Thoracic aorta (tissue), 2 donors: ENCODE results near the gene IL17D. TPM values are rescaled to one million over a fixed set of nuclear protein-coding genes. Genes with fewer than 3 reads are reported as not detected.

Experiments
- ATAC-seq: fragments of 150-250 bp; one replicate; pipeline ENCODE4 v1.8.0; 2017; ENCODE audit warnings: low read depth; ENCODE audit not compliant: insufficient number of reproducible peaks, low FRiP score
- DNase-seq: peaks from one replicate; pipeline ENCODE4 v3.0.0-alpha.2; 2020; ENCODE audit warnings: low spot score
- H3K27ac ChIP-seq, 2 donors: fragments of 200-600 bp; sonication (generic); 1 replicate in 1 of 2; 2 replicates in 1 of 2; pipeline ENCODE4 v1.5.1; 2016; ENCODE audit warnings: mild to moderate bottlenecking in 2 of 2, moderate library complexity in 2 of 2
- H3K27me3 ChIP-seq: fragments of 200-600 bp; sonication (generic); replicated peaks from 2 replicates; pipeline ENCODE4 v1.6.0; 2016; ENCODE audit warnings: mild to moderate bottlenecking; ENCODE audit not compliant: insufficient read depth
- H3K36me3 ChIP-seq: fragments of 200-600 bp; sonication (generic); one replicate; pipeline ENCODE4 v1.5.1; 2016
- H3K4me1 ChIP-seq, 2 donors: fragments of 200-600 bp; sonication (generic); 1 replicate in 1 of 2; 2 replicates in 1 of 2; pipeline versions ENCODE4 v1.5.1 to v1.6.0; 2016; ENCODE audit warnings: low read depth in 2 of 2, mild to moderate bottlenecking in 1 of 2; ENCODE audit not compliant: control insufficient read depth in 1 of 2
- H3K4me3 ChIP-seq: fragments of 200-600 bp; sonication (generic); 2 replicates; pipeline ENCODE4 v1.5.1; 2016; ENCODE audit warnings: mild to moderate bottlenecking
- H3K9me3 ChIP-seq: fragments of 200-600 bp; sonication (generic); 2 replicates; pipeline ENCODE4 v1.5.1; 2016
- total RNA-seq, 2 donors: library from RNA; depleted of rRNA; stranded (reverse); fragments of >200 nt; gene quantifications; one replicate each; pipeline versions ENCODE4 v1.1.0 to v1.2.3, GENCODE V29; 2016
- TF ChIP-seq, protein P1 (sequence below): fragments of 200-600 bp; sonication (generic); IDR thresholded peaks from one replicate; pipeline ENCODE4 v1.5.1; 2019; ENCODE audit warnings: antibody characterized with exemption

IL17D gene
- total RNA-seq, 2 donors from 2014 or later, result 6.6 to 10.3 TPM

DNA sequence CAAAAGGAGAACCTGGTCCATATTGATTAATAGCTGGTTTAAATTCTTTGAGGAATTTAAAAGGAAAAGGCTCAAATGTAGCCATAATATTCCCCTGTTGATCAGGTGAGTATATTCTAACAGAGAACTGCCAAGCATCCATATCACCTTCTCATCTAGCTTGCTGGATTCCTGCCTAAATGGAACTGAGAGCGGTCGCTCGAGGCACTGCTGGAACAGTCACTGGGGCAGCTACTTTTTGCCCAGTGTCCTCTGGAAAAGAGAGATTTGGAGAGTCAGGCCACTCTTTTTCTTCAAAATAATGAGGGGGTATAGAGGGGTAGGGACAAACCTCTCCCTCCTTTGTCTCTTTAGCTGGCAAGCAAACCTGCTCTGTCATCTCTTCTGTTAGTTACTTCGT lies 19.5 kb upstream of the IL17D start:
- Histone ChIP-seq H3K36me3 (no peaks in the 10 kb centered on the region), H3K27me3 (no peaks in the 10 kb centered on the region), H3K27ac (no peak overlapping the region), H3K4me1 (no peaks in the 10 kb centered on the region), H3K9me3 (no peaks in the 10 kb centered on the region), H3K4me3 (no peak overlapping the region)
- no peak for DNase-seq
- ATAC-seq, result no peak
- TF ChIP-seq, protein P1, sequence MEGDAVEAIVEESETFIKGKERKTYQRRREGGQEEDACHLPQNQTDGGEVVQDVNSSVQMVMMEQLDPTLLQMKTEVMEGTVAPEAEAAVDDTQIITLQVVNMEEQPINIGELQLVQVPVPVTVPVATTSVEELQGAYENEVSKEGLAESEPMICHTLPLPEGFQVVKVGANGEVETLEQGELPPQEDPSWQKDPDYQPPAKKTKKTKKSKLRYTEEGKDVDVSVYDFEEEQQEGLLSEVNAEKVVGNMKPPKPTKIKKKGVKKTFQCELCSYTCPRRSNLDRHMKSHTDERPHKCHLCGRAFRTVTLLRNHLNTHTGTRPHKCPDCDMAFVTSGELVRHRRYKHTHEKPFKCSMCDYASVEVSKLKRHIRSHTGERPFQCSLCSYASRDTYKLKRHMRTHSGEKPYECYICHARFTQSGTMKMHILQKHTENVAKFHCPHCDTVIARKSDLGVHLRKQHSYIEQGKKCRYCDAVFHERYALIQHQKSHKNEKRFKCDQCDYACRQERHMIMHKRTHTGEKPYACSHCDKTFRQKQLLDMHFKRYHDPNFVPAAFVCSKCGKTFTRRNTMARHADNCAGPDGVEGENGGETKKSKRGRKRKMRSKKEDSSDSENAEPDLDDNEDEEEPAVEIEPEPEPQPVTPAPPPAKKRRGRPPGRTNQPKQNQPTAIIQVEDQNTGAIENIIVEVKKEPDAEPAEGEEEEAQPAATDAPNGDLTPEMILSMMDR, result no peak

DNA sequence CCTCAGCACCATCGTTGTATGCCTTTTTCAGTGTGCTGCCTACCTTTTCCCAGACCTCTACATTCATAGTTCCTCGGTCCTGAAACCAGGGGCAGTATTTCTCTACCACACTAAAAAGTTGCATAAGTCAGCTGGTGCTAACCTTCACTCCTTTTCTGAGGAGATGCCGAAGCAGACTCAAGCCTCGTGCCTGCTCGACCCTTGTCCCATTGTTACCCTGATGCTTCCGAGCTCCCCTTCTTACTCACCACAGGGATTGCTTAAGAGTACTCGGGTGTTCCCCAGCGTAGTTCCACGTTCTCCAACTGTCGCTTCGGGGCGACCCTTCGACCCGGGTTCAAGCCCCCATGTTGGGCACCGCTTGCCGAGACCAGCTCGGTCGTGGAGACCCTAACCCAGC lies 19.0 kb upstream of the IL17D start:
- no peak for DNase-seq
- Histone ChIP-seq H3K9me3 (no peaks in the 10 kb centered on the region), H3K4me1 (no peaks in the 10 kb centered on the region), H3K36me3 (no peaks in the 10 kb centered on the region), H3K27me3 (no peaks in the 10 kb centered on the region), H3K4me3 (no peak overlapping the region), H3K27ac (no peak overlapping the region)
- ATAC-seq, result no peak
- TF ChIP-seq, protein P1, result no peak

DNA sequence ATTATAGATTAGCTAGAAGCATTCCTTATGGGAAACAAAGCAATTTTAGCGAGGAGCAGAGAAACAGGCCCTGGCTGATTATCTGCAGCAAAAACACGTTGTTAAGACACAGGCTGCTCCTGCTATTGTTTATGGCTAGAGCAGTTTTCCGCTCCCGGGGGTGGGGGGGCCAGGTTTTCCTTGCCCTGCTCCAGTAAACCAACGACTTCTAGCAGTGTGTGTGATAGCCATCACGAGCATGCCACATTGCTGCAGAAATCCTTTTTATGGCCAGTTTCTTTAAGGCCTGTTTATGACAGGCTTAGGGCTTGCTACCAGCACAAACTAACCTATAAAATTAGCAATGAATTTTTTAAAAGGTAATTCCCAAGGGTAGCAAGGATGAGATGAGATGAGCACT lies 18.4 kb upstream of the IL17D start:
- H3K4me1 ChIP-seq, result no peaks in the 10 kb centered on the region
- H3K27ac ChIP-seq, result no peak overlapping the region
- no peak for ATAC-seq

DNA sequence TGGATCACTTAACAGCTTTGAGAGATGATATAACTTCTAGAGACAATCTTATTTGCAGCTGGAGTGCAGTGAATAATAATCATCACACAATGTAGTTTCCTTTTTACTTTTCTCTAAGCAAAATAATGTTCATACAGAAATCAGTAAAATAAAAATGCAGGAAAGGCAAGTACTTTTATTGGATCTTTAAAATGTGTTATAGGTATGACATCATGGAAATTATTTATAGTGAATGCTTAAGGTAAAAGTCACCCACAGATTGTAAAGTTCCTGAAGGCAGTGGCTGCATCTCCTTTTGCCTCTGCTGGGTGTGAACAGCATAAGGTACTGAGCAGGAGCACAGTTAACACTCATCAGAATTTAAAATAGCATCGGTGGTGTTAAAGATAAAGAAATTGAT lies 17.3 kb upstream of the IL17D start:
- Histone ChIP-seq H3K9me3 (no peaks in the 10 kb centered on the region), H3K4me3 (no peak overlapping the region), H3K27ac (no peak overlapping the region), H3K27me3 (no peaks in the 10 kb centered on the region), H3K4me1 (no peaks in the 10 kb centered on the region), H3K36me3 (no peaks in the 10 kb centered on the region)
- DNase-seq (no peak), ATAC-seq (no peak)
- TF ChIP-seq, protein P1, result no peak

More for the DNA sequence above, 18.4 kb upstream of the IL17D start:
- H3K9me3 ChIP-seq, result no peaks in the 10 kb centered on the region
- no peak for DNase-seq
- TF ChIP-seq, protein P1, result no peak
- no peak overlapping the region for H3K4me3 ChIP-seq
- H3K36me3 ChIP-seq, result no peaks in the 10 kb centered on the region
- H3K27me3 ChIP-seq, result no peaks in the 10 kb centered on the region

DNA sequence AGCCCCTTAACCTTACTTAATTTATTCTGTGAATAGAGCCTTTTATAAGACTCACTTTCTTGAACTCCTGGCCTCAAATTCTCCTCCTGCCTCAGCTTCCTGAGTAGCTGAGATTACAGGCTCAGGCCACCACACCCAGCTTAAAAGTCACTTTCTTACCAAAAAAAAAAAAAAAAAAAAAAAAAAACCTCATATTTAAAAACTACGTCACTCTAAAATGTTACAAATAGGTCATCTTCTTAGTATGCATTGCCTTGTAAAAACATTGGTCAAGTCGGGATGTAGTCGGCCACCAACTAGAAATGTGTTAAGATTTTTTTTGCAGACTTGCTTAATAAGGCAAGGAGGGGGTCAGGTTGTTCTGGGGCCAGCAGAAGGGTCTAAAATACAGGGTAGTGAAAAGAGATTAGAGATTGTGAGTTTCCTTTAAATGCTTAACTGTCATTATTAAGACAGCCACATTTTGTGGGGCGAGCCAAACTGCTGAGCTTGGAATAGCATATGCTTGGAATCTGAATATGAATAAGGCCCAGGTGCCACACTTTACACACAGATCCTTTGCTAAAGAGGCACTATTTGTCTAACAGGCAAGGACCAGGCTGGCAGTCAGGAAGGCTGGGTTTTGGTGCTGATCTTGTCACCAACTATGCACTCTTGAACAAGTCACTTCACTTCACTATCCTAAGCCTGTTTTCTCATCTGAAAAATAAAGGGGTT lies 16.5 kb upstream of the IL17D start:
- DNase-seq (no peak), ATAC-seq (no peak)
- Histone ChIP-seq H3K9me3 (no peaks in the 10 kb centered on the region), H3K36me3 (no peaks in the 10 kb centered on the region), H3K4me1 (no peaks in the 10 kb centered on the region), H3K27me3 (no peaks in the 10 kb centered on the region), H3K4me3 (no peak overlapping the region), H3K27ac (no peak overlapping the region)
- TF ChIP-seq, protein P1, result no peak
